ENCODE measurements around the gene ETFA. TPM values are rescaled to one million over a fixed set of nuclear protein-coding genes. Genes with fewer than 3 reads are reported as not detected.

Gene ETFA
- total and polyA plus RNA-seq, 10 of the 15 experiments (the other 5 are each of a cell fraction or from before 2014, with no cell fraction given): 114 to 331 (median 152) TPM

DNA sequence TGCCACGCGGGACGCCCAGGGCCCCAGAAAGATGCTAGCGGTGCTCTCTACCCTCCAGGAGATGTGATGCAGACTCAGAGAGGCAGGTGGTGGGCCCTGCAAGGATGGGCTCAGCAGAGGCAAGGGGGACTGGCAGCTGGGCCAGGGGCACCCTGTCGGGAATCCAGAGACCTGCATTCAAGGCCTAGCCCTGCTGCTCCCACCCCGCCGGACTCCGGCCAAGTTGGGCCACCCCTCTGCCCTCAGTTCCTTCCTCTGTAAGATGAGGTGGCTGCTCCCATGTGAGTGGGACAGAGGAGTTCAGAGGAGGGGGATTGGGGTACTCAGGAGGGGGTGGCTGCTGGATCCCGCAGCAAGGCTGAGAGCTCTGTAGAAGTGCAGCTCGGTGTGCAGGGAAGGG lies 135.2 kb downstream of the ETFA start:
- no peak for DNase-seq (ENCODE audit: low read depth, low spot score)

DNA sequence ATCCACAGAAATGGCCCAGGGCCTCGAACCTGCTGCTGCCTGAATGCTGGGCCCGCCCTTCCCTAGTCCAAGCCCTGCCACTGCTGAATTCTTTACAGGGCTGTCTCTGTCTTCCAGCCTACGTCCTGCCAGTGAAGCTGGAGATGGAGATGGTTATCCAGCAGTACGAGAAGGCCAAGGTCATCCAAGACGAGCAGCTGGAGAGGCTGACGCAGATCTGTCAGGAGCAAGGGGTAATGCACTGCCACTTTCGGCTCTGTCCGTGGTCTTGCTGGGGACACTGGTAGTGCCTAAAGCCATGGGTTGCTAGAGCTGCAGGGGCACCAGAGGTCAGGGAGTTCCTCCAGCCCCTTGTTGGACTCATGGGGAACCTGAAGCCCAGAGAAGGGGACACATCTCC lies 135.8 kb downstream of the ETFA start:
- FAIRE-seq: no peak
- DNase-seq (ENCODE audit: low read depth, low spot score): no peak
- 52% methylated on average over 8 of the region's 8 CpGs for WGBS (ENCODE audit: insufficient coverage, insufficient replicate concordance, low lambda C conversion rate, missing lambda C conversion rate)
- no peak overlapping the region for H3K4me3 ChIP-seq
- H3K4me2 ChIP-seq (ENCODE audit: control insufficient read depth, insufficient read depth): no peak overlapping the region
- no peak overlapping the region for H2AFZ ChIP-seq (ENCODE audit: control insufficient read depth, low read depth, low read length)
- H3K36me3 ChIP-seq (ENCODE audit: control insufficient read depth in 2 of 2, insufficient read depth in 2 of 2, low read length in 1 of 2): no peaks in the 10 kb centered on the region
- intact Hi-C loops (cut with micrococcal nuclease; ENCODE audit: unreplicated experiment): no loop called here
- ChIA-PET RAD21 (ENCODE audit: unreplicated experiment) (no interaction called here), SMC1A (ENCODE audit: uncharacterized antibody, unreplicated experiment) (no interaction called here), POLR2A (no interaction called here), CTCF (no interaction called here)
- H3K4me1 ChIP-seq (ENCODE audit: control insufficient read depth, insufficient read depth, low read length): no peaks in the 10 kb centered on the region
- no peaks in the 10 kb centered on the region; the same call in 1 of the 2 replicates for H4K20me1 ChIP-seq (ENCODE audit: control insufficient read depth, insufficient read depth)
- no peak overlapping the region for H3K27ac ChIP-seq (ENCODE audit: control insufficient read depth, insufficient read depth)
- no peaks in the 10 kb centered on the region for H3K9me3 ChIP-seq (replicated peaks; ENCODE audit: control insufficient read depth, insufficient read depth, low read length)
- TF ChIP-seq, protein P1, sequence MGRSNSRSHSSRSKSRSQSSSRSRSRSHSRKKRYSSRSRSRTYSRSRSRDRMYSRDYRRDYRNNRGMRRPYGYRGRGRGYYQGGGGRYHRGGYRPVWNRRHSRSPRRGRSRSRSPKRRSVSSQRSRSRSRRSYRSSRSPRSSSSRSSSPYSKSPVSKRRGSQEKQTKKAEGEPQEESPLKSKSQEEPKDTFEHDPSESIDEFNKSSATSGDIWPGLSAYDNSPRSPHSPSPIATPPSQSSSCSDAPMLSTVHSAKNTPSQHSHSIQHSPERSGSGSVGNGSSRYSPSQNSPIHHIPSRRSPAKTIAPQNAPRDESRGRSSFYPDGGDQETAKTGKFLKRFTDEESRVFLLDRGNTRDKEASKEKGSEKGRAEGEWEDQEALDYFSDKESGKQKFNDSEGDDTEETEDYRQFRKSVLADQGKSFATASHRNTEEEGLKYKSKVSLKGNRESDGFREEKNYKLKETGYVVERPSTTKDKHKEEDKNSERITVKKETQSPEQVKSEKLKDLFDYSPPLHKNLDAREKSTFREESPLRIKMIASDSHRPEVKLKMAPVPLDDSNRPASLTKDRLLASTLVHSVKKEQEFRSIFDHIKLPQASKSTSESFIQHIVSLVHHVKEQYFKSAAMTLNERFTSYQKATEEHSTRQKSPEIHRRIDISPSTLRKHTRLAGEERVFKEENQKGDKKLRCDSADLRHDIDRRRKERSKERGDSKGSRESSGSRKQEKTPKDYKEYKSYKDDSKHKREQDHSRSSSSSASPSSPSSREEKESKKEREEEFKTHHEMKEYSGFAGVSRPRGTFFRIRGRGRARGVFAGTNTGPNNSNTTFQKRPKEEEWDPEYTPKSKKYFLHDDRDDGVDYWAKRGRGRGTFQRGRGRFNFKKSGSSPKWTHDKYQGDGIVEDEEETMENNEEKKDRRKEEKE (IDR thresholded peaks at IDR 0.05): no peak
- in situ Hi-C loops (cut with MboI): no loop called here
- no peaks in the 10 kb centered on the region for H3K79me2 ChIP-seq (ENCODE audit: control insufficient read depth, insufficient read depth, low read length)
- H3K27me3 ChIP-seq (replicated peaks in 1 of 2; ENCODE audit: control insufficient read depth in 2 of 2, insufficient read depth in 2 of 2, low read length in 1 of 2): peaks cover 0 to 4% of the 10 kb centered on the region in 2 experiments; a peak in 3 of 4 replicates
- no peak for ATAC-seq
- H3K9ac ChIP-seq (ENCODE audit: control insufficient read depth, insufficient read depth, low read length): no peak overlapping the region
- no TSS peak for BruUV-seq (replicated peaks)

More for the DNA sequence above, 135.2 kb downstream of the ETFA start:
- no peak overlapping the region for H2AFZ ChIP-seq (ENCODE audit: control insufficient read depth, low read depth, low read length)
- BruUV-seq (replicated peaks): no TSS peak
- no peaks in the 10 kb centered on the region for H3K36me3 ChIP-seq (ENCODE audit: control insufficient read depth in 2 of 2, insufficient read depth in 2 of 2, low read length in 1 of 2)
- no peak overlapping the region for H3K27ac ChIP-seq (ENCODE audit: control insufficient read depth, insufficient read depth)
- H3K9ac ChIP-seq (ENCODE audit: control insufficient read depth, insufficient read depth, low read length): no peak overlapping the region
- intact Hi-C loops (cut with micrococcal nuclease; ENCODE audit: unreplicated experiment) (no loop called here), in situ Hi-C loops (cut with MboI) (no loop called here)
- peaks cover 0 to 4% of the 10 kb centered on the region in 2 experiments for H3K27me3 ChIP-seq (replicated peaks in 1 of 2; ENCODE audit: control insufficient read depth in 2 of 2, insufficient read depth in 2 of 2, low read length in 1 of 2)
- H3K79me2 ChIP-seq (ENCODE audit: control insufficient read depth, insufficient read depth, low read length): no peaks in the 10 kb centered on the region
- CTCF ChIA-PET: no interaction called here
- no peak overlapping the region for H3K4me2 ChIP-seq (ENCODE audit: control insufficient read depth, insufficient read depth)
- peaks cover 3% of the 10 kb centered on the region for H3K4me1 ChIP-seq (ENCODE audit: control insufficient read depth, insufficient read depth, low read length)
- no peaks in the 10 kb centered on the region for H3K9me3 ChIP-seq (replicated peaks; ENCODE audit: control insufficient read depth, insufficient read depth, low read length)
- FAIRE-seq (no peak), ATAC-seq (no peak)
- H4K20me1 ChIP-seq (ENCODE audit: control insufficient read depth, insufficient read depth): no peaks in the 10 kb centered on the region; the same call in 1 of the 2 replicates
- no peak for TF ChIP-seq NFIC (IDR thresholded peaks at IDR 0.05; ENCODE audit: low read depth, low read length)
- no peak for TF ChIP-seq FOS (IDR thresholded peaks at IDR 0.05; ENCODE audit: borderline replicate concordance, extremely low read depth, insufficient read length)
- no peak for TF ChIP-seq TARDBP (IDR thresholded peaks at IDR 0.05; ENCODE audit: borderline replicate concordance)
- TF ChIP-seq POU2F2 (IDR thresholded peaks at IDR 0.05; ENCODE audit: borderline replicate concordance, low read depth, low read length): no peak
- no peak for TF ChIP-seq GATAD2B (conservative IDR thresholded peaks at IDR 0.05; ENCODE audit: low read depth)
- TF ChIP-seq SUZ12 (IDR thresholded peaks at IDR 0.05; ENCODE audit: unreplicated experiment): no peak
- TF ChIP-seq SIX5 (IDR thresholded peaks at IDR 0.05; ENCODE audit: low read depth, low read length, severe bottlenecking): no peak
- TF ChIP-seq SRF (IDR thresholded peaks at IDR 0.05; ENCODE audit: low read depth in 2 of 2, low read length in 2 of 2): no peak
- TF ChIP-seq HDGF (IDR thresholded peaks at IDR 0.05): no peak
- no peak overlapping the region for H3K4me3 ChIP-seq
- SMC1A ChIA-PET (ENCODE audit: uncharacterized antibody, unreplicated experiment): no interaction called here
- POLR2A ChIA-PET: no interaction called here
- RAD21 ChIA-PET (ENCODE audit: unreplicated experiment): no interaction called here
- 71% methylated on average over 10 of the region's 10 CpGs for WGBS (ENCODE audit: insufficient coverage, insufficient replicate concordance, low lambda C conversion rate, missing lambda C conversion rate)

Data from GM12878 (cell line).